WTC11 (cell line): Measurements from ENCODE around the gene TTLL10. TPM values are rescaled to one million over a fixed set of nuclear protein-coding genes. Genes with fewer than 3 reads are reported as not detected.

Source experiments
- ATAC-seq: fragments of 200-7000 bp; cut with Tn5 transposase; 2 replicates; pipeline ENCODE4 v1.10.0; 2021; ENCODE audit warnings: mild to moderate bottlenecking, moderate library complexity
- CTCF ChIA-PET: fragments of 300-600 bp; sonication (Branson Sonifier 250); formaldehyde crosslinking; loops from one replicate; lab custom pipeline; 2021; ENCODE audit warnings: antibody characterized with exemption; lab: Charles Lee
- POLR2A ChIA-PET: fragments of 350-600 bp; sonication (Branson Sonifier 250); formaldehyde crosslinking; loops from one replicate; lab custom pipeline; 2021; ENCODE audit warnings: antibody characterized with exemption; lab: Charles Lee
- DNase-seq: peaks from one replicate; pipeline ENCODE4 v3.0.0; 2021; ENCODE audit warnings: low spot score
- H3K27ac Mint-ChIP-seq: 2 replicates; pipeline ENCODE4 v1.8.0; 2021; ENCODE audit warnings: mixed read lengths
- H3K27me3 Mint-ChIP-seq: 2 replicates; pipeline ENCODE4 v1.8.0; 2021; ENCODE audit warnings: low read depth, mild to moderate bottlenecking, moderate library complexity, mixed read lengths
- H3K36me3 Mint-ChIP-seq: 2 replicates; pipeline ENCODE4 v1.8.0; 2021; ENCODE audit warnings: mixed read lengths
- H3K4me1 Mint-ChIP-seq: 2 replicates; pipeline ENCODE4 v1.8.0; 2022; ENCODE audit warnings: mixed read lengths
- H3K4me3 Mint-ChIP-seq: 2 replicates; pipeline ENCODE4 v1.8.0; 2021; ENCODE audit warnings: mild to moderate bottlenecking, moderate library complexity, mixed read lengths
- H3K9me3 Mint-ChIP-seq: 2 replicates; pipeline ENCODE4 v1.8.0; 2021; ENCODE audit warnings: mixed read lengths
- AR ChIP-seq: fragments of 250-450 bp; sonication (Bioruptor Pico); IDR thresholded peaks from 2 replicates; pipeline ENCODE4 v1.9.0; 2021; ENCODE audit warnings: mild to moderate bottlenecking
- ATF3 ChIP-seq: sonication (generic); formaldehyde crosslinking; conservative IDR thresholded peaks from 2 replicates; pipeline ENCODE4 v1.8.1; 2022; ENCODE audit warnings: mild to moderate bottlenecking, missing genetic modification reagents
- ERG ChIP-seq: fragments of 250-450 bp; sonication (Bioruptor Pico); IDR thresholded peaks from 2 replicates; pipeline ENCODE4 v1.8.0; 2021; ENCODE audit warnings: mild to moderate bottlenecking
- FOXJ3 ChIP-seq: sonication (generic); formaldehyde crosslinking; IDR thresholded peaks from 2 replicates; pipeline ENCODE4 v1.9.0; 2021; ENCODE audit warnings: missing genetic modification reagents, mild to moderate bottlenecking, borderline replicate concordance
- GABPB1 ChIP-seq: sonication (generic); formaldehyde crosslinking; IDR thresholded peaks from 2 replicates; pipeline ENCODE4 v1.8.1; 2023; ENCODE audit warnings: mild to moderate bottlenecking, missing genetic modification reagents
- HMGA2 ChIP-seq: fragments of 250-450 bp; sonication (Bioruptor Pico); IDR thresholded peaks from 2 replicates; pipeline ENCODE4 v1.4.0; 2021; ENCODE audit warnings: mild to moderate bottlenecking, moderate library complexity
- IRF2 ChIP-seq: sonication (generic); formaldehyde crosslinking; IDR thresholded peaks from 2 replicates; pipeline ENCODE4 v1.8.0; 2022; ENCODE audit warnings: low read depth, missing genetic modification reagents, borderline replicate concordance
- NFATC4 ChIP-seq: fragments of 250-450 bp; sonication (Bioruptor Pico); IDR thresholded peaks from 2 replicates; pipeline ENCODE4 v1.9.0; 2021; ENCODE audit warnings: mild to moderate bottlenecking
- NFYB ChIP-seq: sonication (generic); formaldehyde crosslinking; conservative IDR thresholded peaks from 2 replicates; pipeline ENCODE4 v1.8.0; 2022; ENCODE audit warnings: low read depth, missing genetic modification reagents
- PRDM15 ChIP-seq: sonication (generic); formaldehyde crosslinking; IDR thresholded peaks from 2 replicates; pipeline ENCODE4 v1.8.0; 2022; ENCODE audit warnings: missing genetic modification reagents
- RELA ChIP-seq: sonication (generic); formaldehyde crosslinking; IDR thresholded peaks from 2 replicates; pipeline ENCODE4 v1.8.1; 2022; ENCODE audit warnings: missing genetic modification reagents, mild to moderate bottlenecking, borderline replicate concordance
- ZMAT4 ChIP-seq: fragments of 250-450 bp; sonication (Bioruptor Pico); IDR thresholded peaks from 2 replicates; pipeline ENCODE4 v1.9.0; 2021; ENCODE audit warnings: mild to moderate bottlenecking
- ZNF263 ChIP-seq: sonication (generic); formaldehyde crosslinking; IDR thresholded peaks from 2 replicates; pipeline ENCODE4 v1.8.1; 2022; ENCODE audit warnings: low read depth, mild to moderate bottlenecking, moderate library complexity, missing genetic modification reagents
- ZNF317 ChIP-seq: sonication (generic); formaldehyde crosslinking; IDR thresholded peaks from 2 replicates; pipeline ENCODE4 v1.8.1; 2023; ENCODE audit warnings: low read depth, mild to moderate bottlenecking, moderate library complexity, missing genetic modification reagents, borderline replicate concordance
- ZNF396 ChIP-seq: fragments of 250-450 bp; sonication (Bioruptor Pico); IDR thresholded peaks from 2 replicates; pipeline ENCODE4 v1.8.0; 2021; ENCODE audit warnings: mild to moderate bottlenecking, moderate library complexity, borderline replicate concordance
- total RNA-seq: library from RNA; stranded (reverse); gene quantifications from 3 replicates; pipeline ENCODE4 v1.2.3, GENCODE V29; 2021
- TF ChIP-seq, protein P1 (sequence below): sonication (generic); formaldehyde crosslinking; IDR thresholded peaks from 2 replicates; pipeline ENCODE4 v1.8.1; 2023; ENCODE audit warnings: mild to moderate bottlenecking, missing genetic modification reagents, moderate library complexity
- TF ChIP-seq, protein P2 (sequence below): sonication (generic); formaldehyde crosslinking; IDR thresholded peaks from 2 replicates; pipeline ENCODE4 v1.8.0; 2023; ENCODE audit warnings: missing genetic modification reagents, mild to moderate bottlenecking, borderline replicate concordance
- TF ChIP-seq, protein P3 (sequence below): sonication (generic); formaldehyde crosslinking; IDR thresholded peaks from 2 replicates; pipeline ENCODE4 v1.8.0; 2022; ENCODE audit warnings: mild to moderate bottlenecking, missing genetic modification reagents
- TF ChIP-seq, protein P4 (sequence below): sonication (generic); formaldehyde crosslinking; IDR thresholded peaks from 2 replicates; pipeline ENCODE4 v1.8.1; 2022; ENCODE audit warnings: mild to moderate bottlenecking, moderate library complexity, missing genetic modification reagents

The TTLL10 gene
- total RNA-seq, 1 experiment from 2014 or later = 1.1 TPM

DNA sequence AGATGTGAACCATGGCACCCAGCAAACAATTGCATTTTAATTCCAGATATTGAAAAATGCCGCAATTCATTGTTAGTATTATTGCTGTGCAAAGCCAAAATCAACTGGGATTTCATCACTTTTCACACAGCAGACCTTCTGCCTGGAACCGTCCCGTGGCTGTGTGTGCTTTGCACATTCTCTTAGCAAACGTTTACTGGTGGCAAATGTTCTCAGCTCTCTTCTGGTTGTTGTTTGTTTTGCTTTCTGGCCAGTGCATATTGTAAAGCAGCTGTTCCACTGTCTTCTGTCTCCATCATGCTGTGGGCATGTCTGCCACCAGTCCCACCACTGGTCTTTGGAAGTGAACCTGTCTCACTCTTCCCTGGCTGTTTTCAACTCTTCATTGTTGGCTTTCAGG, 19.8 kb upstream of the TTLL10 start:
- ATAC-seq = no peak
- no peak for DNase-seq
- Mint-ChIP-seq H3K27ac (no peak overlapping the region), H3K27me3 (peaks cover 20% of the 10 kb centered on the region), H3K4me1 (no peaks in the 10 kb centered on the region), H3K36me3 (peaks cover 22% of the 10 kb centered on the region), H3K9me3 (peaks cover 28% of the 10 kb centered on the region), H3K4me3 (no peak overlapping the region)
- POLR2A ChIA-PET = no interaction called here
- CTCF ChIA-PET = no interaction called here
- TF ChIP-seq ZMAT4 (CRISPR knock-in tag) = no peak
- TF ChIP-seq GABPB1 (CRISPR knock-in tag) = peak; percentile 32; the same call in 1 of the 2 replicates

- Mint-ChIP-seq H3K4me1 (no peaks in the 10 kb centered on the region), H3K27ac (no peak overlapping the region), H3K4me3 (no peak overlapping the region), H3K36me3 (peaks cover 22% of the 10 kb centered on the region), H3K9me3 (peaks cover 28% of the 10 kb centered on the region), H3K27me3 (peaks cover 20% of the 10 kb centered on the region)
- CTCF ChIA-PET = no interaction called here
- POLR2A ChIA-PET = no interaction called here
- ATAC-seq (no peak), DNase-seq (no peak)
- TF ChIP-seq ZNF396 (CRISPR knock-in tag) (no peak), AR (CRISPR knock-in tag) (no peak), NFATC4 (CRISPR knock-in tag) (no peak), ZNF263 (CRISPR knock-in tag) (no peak), RELA (CRISPR knock-in tag) (no peak), HMGA2 (no peak), ZMAT4 (CRISPR knock-in tag) (no peak), NFYB (CRISPR knock-in tag) (no peak), ERG (CRISPR knock-in tag) (no peak), PRDM15 (CRISPR knock-in tag) (no peak), FOXJ3 (CRISPR knock-in tag) (no peak), IRF2 (no peak), ATF3 (no peak), ZNF317 (no peak)
- TF ChIP-seq, protein P1, sequence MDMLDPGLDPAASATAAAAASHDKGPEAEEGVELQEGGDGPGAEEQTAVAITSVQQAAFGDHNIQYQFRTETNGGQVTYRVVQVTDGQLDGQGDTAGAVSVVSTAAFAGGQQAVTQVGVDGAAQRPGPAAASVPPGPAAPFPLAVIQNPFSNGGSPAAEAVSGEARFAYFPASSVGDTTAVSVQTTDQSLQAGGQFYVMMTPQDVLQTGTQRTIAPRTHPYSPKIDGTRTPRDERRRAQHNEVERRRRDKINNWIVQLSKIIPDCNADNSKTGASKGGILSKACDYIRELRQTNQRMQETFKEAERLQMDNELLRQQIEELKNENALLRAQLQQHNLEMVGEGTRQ (CRISPR knock-in tag) = no peak
- TF ChIP-seq, protein P2, sequence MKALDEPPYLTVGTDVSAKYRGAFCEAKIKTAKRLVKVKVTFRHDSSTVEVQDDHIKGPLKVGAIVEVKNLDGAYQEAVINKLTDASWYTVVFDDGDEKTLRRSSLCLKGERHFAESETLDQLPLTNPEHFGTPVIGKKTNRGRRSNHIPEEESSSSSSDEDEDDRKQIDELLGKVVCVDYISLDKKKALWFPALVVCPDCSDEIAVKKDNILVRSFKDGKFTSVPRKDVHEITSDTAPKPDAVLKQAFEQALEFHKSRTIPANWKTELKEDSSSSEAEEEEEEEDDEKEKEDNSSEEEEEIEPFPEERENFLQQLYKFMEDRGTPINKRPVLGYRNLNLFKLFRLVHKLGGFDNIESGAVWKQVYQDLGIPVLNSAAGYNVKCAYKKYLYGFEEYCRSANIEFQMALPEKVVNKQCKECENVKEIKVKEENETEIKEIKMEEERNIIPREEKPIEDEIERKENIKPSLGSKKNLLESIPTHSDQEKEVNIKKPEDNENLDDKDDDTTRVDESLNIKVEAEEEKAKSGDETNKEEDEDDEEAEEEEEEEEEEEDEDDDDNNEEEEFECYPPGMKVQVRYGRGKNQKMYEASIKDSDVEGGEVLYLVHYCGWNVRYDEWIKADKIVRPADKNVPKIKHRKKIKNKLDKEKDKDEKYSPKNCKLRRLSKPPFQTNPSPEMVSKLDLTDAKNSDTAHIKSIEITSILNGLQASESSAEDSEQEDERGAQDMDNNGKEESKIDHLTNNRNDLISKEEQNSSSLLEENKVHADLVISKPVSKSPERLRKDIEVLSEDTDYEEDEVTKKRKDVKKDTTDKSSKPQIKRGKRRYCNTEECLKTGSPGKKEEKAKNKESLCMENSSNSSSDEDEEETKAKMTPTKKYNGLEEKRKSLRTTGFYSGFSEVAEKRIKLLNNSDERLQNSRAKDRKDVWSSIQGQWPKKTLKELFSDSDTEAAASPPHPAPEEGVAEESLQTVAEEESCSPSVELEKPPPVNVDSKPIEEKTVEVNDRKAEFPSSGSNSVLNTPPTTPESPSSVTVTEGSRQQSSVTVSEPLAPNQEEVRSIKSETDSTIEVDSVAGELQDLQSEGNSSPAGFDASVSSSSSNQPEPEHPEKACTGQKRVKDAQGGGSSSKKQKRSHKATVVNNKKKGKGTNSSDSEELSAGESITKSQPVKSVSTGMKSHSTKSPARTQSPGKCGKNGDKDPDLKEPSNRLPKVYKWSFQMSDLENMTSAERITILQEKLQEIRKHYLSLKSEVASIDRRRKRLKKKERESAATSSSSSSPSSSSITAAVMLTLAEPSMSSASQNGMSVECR (CRISPR knock-in tag) = no peak
- TF ChIP-seq, protein P3, sequence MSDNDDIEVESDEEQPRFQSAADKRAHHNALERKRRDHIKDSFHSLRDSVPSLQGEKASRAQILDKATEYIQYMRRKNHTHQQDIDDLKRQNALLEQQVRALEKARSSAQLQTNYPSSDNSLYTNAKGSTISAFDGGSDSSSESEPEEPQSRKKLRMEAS (CRISPR knock-in tag) = no peak
- TF ChIP-seq, protein P4, sequence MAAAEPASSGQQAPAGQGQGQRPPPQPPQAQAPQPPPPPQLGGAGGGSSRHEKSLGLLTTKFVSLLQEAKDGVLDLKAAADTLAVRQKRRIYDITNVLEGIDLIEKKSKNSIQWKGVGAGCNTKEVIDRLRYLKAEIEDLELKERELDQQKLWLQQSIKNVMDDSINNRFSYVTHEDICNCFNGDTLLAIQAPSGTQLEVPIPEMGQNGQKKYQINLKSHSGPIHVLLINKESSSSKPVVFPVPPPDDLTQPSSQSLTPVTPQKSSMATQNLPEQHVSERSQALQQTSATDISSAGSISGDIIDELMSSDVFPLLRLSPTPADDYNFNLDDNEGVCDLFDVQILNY = no peak
Observed at GRCh38 chr1:1155258-1155657, 18.4 kb upstream of the TTLL10 start.
